HG03045 (cell line): ENCODE data around the gene TAMM41.
"Not testable (repeated sequence)": the region's sequence is repeated elsewhere in the genome, so short reads cannot be mapped to it uniquely, and the experiment has no call there.

Experiments used
- ATAC-seq: cut with Tn5 transposase; IDR thresholded peaks from one replicate; pipeline ENCODE4 v1.9.1; 2021; ENCODE audit warnings: mild to moderate bottlenecking, moderate library complexity; ENCODE audit not compliant: unreplicated experiment

Gene TAMM41

GRCh38 chr3:11815111-11815510, 31.6 kb downstream of the TAMM41 start:
- no peak for ATAC-seq

GRCh38 chr3:11814663-11815062, 32.0 kb downstream of the TAMM41 start:
- no peak for ATAC-seq

GRCh38 chr3:11810276-11810675, 36.4 kb downstream of the TAMM41 start:
- no peak for ATAC-seq

- ATAC-seq = no peak
Measured at GRCh38 chr3:11808231-11808630, 38.5 kb downstream of the TAMM41 start.

- no peak for ATAC-seq
Measured at GRCh38 chr3:11807686-11808085, 39.0 kb downstream of the TAMM41 start.

GRCh38 chr3:11805716-11806115, 41.0 kb downstream of the TAMM41 start:
- no peak for ATAC-seq

- no peak for ATAC-seq
Measured at GRCh38 chr3:11803977-11804892, 42.5 kb downstream of the TAMM41 start.

GRCh38 chr3:11799791-11800190, 46.9 kb downstream of the TAMM41 start:
- no peak for ATAC-seq

- no peak for ATAC-seq
Measured at GRCh38 chr3:11794927-11795326, 51.8 kb downstream of the TAMM41 start.

- no peak for ATAC-seq
Measured at GRCh38 chr3:11791339-11792200, 55.1 kb downstream of the TAMM41 start.

- ATAC-seq = no peak
Measured at GRCh38 chr3:11789412-11789811, 57.3 kb downstream of the TAMM41 start.

- ATAC-seq = no peak
Measured at GRCh38 chr3:11784971-11785377, 61.7 kb downstream of the TAMM41 start.

GRCh38 chr3:11780341-11780740, 66.3 kb downstream of the TAMM41 start:
- ATAC-seq = no peak

- ATAC-seq = no peak
Measured at GRCh38 chr3:11779626-11780025, 67.1 kb downstream of the TAMM41 start.

GRCh38 chr3:11778248-11778647, 68.4 kb downstream of the TAMM41 start:
- no peak for ATAC-seq

- no peak for ATAC-seq
Measured at GRCh38 chr3:11776346-11776745, 70.3 kb downstream of the TAMM41 start.

GRCh38 chr3:11775493-11775892, 71.2 kb downstream of the TAMM41 start:
- ATAC-seq = no peak

GRCh38 chr3:11774296-11774877, 72.3 kb downstream of the TAMM41 start:
- no peak for ATAC-seq

- not testable (repeated sequence) for ATAC-seq
Measured at GRCh38 chr3:11771931-11772330, 74.8 kb downstream of the TAMM41 start.

GRCh38 chr3:11770477-11771391, 76.0 kb downstream of the TAMM41 start:
- peak; percentile 99 for ATAC-seq
